ENCODE data around the gene ACACA.

Gene ACACA

DNA sequence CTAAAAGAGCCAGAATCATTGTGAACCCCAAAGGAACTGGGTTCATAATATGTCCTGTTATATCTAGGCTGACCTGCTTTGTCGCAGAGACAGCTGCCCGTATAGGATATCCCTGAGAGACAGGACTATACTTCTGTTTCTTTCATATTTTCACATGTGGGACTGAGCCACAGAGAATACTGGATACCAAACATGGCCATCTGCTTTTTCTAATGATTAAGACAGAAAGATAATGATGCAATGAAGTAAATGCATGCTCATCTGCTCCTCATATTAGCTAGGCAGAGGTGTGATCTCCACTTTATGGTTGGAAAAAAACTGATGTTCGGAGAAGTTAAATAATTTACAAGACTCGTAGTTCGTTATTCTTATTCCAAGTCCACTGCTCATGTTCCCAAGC lies 297.5 kb downstream of the ACACA start:
- TF ChIP-seq, protein P1, sequence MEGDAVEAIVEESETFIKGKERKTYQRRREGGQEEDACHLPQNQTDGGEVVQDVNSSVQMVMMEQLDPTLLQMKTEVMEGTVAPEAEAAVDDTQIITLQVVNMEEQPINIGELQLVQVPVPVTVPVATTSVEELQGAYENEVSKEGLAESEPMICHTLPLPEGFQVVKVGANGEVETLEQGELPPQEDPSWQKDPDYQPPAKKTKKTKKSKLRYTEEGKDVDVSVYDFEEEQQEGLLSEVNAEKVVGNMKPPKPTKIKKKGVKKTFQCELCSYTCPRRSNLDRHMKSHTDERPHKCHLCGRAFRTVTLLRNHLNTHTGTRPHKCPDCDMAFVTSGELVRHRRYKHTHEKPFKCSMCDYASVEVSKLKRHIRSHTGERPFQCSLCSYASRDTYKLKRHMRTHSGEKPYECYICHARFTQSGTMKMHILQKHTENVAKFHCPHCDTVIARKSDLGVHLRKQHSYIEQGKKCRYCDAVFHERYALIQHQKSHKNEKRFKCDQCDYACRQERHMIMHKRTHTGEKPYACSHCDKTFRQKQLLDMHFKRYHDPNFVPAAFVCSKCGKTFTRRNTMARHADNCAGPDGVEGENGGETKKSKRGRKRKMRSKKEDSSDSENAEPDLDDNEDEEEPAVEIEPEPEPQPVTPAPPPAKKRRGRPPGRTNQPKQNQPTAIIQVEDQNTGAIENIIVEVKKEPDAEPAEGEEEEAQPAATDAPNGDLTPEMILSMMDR (IDR thresholded peaks at IDR 0.05; ENCODE audit: insufficient read depth, low read depth, low read length, missing control alignments) = no peak
- DNase-seq (ENCODE audit: low read depth) = no peak
- no peak overlapping the region for H3K4me3 ChIP-seq (ENCODE audit: low read depth, low read length)

DNA sequence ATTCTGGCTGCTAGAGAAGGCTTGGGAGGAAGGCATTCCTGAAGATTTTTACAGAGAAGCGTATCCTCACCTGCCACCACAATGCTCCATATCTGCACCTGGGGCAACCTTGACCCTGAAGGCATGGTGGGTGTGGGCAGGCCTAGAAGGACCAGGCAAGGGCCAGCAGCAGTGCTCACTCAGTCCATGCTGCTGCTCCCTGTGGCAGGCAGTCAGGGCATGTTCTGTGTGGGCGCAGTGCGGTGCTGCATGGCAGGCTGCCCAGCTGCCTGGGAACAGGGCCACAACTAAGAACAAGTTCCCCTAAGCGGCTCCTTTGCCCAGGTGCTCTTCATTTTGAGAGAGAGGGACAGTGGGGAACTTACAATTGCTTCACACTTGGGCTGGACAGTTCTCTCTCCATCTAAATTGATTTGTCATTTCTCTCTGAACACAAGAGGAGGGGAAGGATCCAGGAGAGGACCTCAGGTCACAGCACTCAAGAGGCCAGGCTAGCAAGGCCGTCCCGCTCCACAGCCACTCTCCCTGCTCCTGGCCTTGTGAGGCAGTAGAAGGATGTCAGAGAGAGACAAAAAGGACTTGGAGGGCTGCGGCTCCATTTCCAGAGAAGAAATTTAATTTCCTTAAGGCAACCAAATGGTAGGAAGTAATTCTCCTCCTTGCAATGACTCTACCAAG lies 299.1 kb downstream of the ACACA start:
- no peak for DNase-seq (ENCODE audit: low read depth)
- no peak overlapping the region for H3K4me3 ChIP-seq (ENCODE audit: low read depth, low read length)

DNA sequence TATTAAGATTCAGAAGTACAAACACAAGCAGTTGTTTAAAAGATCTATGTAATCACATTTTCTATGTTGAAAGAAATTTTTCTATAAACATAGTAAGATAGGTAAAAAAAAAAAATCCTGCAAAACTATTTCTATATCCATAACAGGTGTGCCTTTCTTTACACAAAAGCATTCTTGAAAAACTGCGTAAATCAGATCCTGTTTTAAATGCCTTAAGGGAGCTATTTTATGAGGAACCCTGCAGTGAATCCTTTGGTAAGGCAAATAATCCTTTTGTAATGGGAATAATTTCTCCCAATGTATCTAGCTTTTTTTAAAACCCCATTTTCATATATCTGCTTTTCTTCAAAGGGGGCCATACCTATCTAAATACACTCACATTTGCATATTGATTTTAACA lies 300.6 kb downstream of the ACACA start:
- TF ChIP-seq, protein P1 (IDR thresholded peaks at IDR 0.05; ENCODE audit: insufficient read depth, low read depth, low read length, missing control alignments) = no peak
- no peak overlapping the region for H3K4me3 ChIP-seq (ENCODE audit: low read depth, low read length)
- DNase-seq (ENCODE audit: low read depth) = no peak

More for the DNA sequence above, 299.1 kb downstream of the ACACA start:
- TF ChIP-seq, protein P1 (IDR thresholded peaks at IDR 0.05; ENCODE audit: insufficient read depth, low read depth, low read length, missing control alignments) = no peak

DNA sequence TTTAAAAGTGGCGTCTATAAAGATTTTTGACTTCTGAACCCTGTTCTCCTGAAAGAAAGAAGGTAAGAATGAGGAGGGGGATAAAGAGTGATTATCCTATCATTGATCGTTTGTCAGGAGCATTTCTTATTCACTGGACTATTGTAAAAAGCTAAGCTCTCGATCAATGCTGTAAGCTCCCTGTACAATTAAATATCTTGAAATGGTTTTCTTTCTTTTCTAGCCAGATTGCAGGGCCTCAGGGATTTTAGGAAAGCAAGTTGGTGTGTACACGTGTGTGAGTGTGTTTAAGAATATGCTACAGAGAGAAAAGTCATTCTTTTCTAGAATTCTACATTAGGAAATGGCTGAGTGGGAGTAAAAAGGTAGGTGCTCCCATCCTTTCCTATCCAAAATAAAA lies 303.4 kb downstream of the ACACA start:
- no peak for DNase-seq (ENCODE audit: low read depth)
- TF ChIP-seq, protein P1 (IDR thresholded peaks at IDR 0.05; ENCODE audit: insufficient read depth, low read depth, low read length, missing control alignments) = no peak
- no peak overlapping the region for H3K4me3 ChIP-seq (ENCODE audit: low read depth, low read length)

DNA sequence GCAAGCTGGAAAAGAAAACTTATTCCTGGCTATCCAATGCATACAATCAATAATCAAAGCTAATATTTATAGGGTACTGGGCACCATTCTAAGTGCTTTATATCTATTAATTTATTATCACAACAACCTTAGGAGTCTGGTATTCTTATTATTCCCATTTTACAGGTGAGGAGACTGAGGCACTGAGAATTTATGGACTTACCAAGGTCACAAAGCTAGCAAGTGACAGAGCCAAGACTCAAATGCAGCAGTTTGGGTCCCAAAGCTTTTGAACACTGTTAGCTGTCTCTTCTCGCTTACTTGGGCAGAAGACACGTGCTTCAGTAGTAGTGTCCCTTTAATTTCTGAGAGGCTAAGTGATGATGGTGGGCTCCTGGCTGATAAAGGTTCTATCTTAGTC lies 305.3 kb downstream of the ACACA start:
- no peak overlapping the region for H3K4me3 ChIP-seq (ENCODE audit: low read depth, low read length)
- TF ChIP-seq, protein P1 (IDR thresholded peaks at IDR 0.05; ENCODE audit: insufficient read depth, low read depth, low read length, missing control alignments) = no peak
- no peak for DNase-seq (ENCODE audit: low read depth)

- TF ChIP-seq, protein P1 (IDR thresholded peaks at IDR 0.05; ENCODE audit: insufficient read depth, low read depth, low read length, missing control alignments) = no peak
- no peak for DNase-seq (ENCODE audit: low read depth)
- no peak overlapping the region for H3K4me3 ChIP-seq (ENCODE audit: low read depth, low read length)
Measured at GRCh38 chr17:37100231-37100630, 306.4 kb downstream of the ACACA start.
